NCI-H748 (cell line): ENCODE results near the gene NR2F1-AS1.
"Not testable (repeated sequence)": the region's sequence is repeated elsewhere in the genome, so short reads cannot be mapped to it uniquely, and the experiment has no call there.

Experiments
- DNase-seq: peaks from one replicate; lab custom pipeline; 2025; ENCODE audit not compliant: unreplicated experiment; lab: John Stamatoyannopoulos, UW

The NR2F1-AS1 gene

DNA sequence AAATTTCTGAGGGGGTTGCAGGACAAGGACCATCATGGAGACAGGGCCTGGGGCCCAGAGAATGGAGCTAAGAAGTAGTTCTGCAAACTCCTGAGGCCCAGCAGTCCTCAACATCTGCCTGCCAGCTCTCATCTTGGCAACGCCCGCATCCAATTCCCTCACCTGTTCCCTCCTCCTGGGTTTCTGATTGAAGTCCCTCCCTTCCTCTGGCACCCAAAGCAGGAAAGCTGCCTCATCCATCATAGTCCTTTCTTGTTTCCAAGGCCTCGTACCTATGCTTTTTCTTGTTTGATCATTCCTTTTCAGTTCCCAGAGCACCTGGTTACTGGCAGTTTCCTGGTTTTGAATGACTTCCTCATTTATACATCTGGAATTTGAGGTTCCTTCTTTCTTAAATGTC is 181.3 kb downstream of the NR2F1-AS1 start:
- no peak for DNase-seq

DNA sequence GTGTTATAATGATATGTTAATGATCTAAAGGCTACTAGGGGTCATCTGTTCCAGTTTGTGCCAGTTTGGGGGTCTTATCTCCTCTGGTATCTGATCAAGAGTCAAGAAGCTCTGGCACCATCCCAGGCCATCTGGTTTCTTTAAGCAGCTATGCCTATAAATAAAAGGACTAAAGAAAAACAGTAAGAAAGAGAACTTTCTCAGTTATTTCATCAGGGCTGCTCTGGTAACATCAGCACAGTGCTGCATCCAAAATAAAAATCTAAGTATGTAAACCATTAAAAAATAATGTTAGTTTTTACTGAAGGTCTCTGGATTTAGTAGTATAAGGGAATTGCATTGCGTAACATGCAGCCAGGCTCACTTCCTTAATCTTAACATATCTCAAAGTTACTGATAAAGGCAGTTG is 185.0 kb downstream of the NR2F1-AS1 start:
- no peak for DNase-seq

DNA sequence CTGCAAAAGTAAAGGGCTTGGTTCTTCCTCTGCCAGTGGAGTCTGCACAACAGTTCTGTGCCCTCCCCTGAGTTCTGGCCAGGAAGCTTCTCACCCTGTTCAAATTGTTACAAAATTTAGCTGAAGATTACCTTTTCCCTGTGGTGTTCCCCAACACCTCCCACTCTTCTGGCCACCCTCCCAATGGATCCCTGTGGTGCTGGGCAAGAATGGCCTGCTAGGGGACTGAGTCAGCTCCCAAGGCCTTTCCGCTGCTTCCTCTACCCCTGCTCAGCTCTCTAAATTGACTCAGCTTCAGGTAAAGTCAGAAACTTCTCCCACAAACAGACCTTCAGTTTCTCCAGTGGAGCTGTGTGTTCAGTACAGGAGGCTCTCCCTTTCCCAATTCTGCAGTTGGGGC is 186.0 kb downstream of the NR2F1-AS1 start:
- no peak for DNase-seq

DNA sequence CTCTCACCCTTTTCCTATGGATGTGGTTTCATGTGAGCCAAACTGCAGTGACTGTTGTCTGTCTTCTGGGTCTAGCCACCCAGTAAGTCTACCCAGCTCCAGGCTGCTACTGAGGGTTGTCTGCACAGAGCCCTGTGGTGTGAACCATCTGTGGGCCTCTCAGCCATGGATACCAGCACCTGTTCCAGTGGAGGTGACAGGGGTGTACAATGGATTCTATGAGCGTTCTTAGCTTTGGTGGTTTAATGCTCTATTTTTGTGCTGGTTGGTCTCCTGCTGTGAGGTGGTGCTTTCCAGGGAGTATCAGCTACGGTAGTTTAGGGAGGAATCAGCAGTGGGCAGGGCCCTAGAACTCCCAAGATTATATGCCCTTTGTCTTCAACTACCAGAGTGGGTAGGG is 186.7 kb downstream of the NR2F1-AS1 start:
- DNase-seq, result no peak

DNA sequence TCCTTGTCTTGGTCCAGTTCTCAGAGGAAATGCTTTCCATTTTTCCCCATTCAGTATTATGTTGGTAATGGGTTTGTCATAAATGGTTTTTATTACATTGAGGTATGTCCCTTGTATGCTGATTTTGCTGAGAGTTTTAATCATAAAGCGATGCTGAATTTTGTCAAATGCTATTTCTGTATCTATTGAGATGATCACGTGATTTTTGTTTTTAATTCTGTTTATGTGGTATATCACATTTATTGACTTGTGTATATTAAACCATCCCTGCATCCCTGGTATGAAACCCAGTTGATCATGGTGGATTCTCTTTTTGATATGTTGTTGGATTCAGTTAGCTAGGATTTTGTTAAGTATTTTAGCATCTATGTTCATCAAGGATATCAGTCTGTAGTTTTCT is 189.8 kb downstream of the NR2F1-AS1 start:
- not testable (repeated sequence) for DNase-seq

DNA sequence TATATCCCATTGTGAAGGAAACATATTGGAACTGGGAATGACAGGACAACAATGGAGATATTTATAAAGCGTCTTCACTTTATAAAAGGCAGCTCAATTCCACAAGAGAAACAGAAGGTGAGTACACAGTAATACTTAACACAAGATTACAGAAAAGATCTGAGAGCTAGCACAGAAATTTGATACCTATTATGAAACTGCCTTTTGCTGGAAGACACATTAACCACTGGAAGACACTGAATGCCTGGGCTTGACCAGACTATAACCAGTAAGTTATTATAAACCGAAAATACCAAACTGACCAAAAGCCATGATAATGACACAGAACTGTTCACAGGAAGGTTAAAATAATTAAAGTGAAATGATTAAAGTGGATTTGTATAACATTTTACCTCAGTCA is 195.4 kb downstream of the NR2F1-AS1 start:
- no peak for DNase-seq

DNA sequence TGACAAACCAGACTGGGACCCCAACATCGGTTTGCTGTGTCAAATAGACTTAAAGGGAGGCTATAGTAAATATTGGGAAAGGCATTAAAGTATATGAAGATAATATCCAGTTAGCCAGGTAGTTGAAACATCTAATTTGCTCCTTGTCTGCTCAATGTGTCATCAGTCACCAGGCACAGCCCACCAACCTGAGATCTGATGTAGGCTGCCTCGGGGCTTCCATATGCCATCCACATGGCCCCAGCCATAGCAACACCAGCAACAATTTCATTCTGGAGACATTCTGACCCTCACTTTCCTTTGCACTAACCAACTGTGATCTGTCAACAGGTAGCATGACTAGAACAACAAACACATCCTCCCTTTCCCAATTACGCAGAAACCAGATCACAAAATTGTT is 196.0 kb downstream of the NR2F1-AS1 start:
- DNase-seq, result no peak

DNA sequence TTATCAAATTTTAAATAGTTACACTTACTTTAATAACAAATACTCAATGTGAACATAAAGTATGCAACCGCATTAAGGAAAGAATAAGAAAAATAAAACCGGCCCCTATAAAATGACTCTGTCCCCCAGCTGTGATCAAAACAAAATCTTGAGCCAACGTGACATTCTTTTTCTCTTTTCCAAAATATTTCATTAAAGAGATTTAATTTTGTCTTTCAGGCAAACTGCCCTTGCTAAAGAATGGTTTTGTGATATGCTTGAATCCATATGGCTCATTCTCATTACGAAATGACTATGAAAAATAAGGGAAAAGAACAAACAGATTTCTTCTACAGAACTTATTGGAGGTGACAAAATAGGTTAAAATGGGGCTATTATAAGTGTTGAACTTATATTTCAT is 197.0 kb downstream of the NR2F1-AS1 start:
- DNase-seq, result no peak

DNA sequence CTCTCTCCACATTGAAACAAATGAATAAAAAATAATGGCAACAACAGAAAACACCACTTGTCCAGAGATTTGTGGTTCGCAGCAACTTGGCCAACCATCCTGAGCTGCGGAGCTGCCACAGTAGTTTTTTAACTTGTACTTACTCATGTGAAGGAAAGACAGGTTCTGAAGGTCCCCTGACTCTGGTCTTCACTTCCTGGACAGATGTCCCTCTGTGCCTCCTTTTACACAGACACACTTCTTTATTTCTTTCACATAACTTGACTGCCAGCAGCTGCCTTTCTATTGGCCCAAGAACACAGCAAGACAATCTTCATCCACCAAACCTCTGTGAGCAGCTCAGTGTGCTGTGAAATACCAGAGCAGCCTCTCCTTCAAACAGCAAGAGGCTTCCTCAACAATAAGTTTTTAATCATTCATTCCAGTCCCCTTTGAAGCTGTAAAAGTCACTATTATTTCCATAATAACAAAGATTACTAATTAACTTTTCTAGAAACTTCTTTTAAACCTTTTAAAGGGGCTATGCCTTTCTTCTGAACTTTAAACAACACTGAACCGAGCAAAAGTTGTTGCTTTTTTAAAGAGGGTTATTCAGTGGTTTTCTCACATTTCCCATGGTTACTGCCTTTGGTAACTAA is 198.7 kb downstream of the NR2F1-AS1 start:
- no peak for DNase-seq

DNA sequence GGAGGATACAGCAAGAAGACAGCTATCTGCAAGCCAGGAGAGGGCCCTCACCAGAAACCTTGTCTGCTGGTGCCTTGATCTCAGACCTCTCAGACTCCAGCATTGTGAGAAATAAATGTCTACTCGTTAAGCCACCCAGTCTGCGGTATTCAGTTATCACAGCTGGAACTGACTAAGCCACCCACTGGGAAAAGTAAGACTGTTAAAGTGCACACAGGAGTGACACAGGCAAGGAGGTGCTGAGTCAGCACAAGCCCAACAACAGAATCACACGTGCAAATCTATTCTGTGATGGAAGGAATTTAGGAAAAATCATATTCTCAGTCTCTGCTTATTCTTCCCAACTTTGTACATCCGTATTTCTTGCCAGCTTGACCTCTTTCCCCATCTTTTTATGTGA is 200.0 kb downstream of the NR2F1-AS1 start:
- no peak for DNase-seq

DNA sequence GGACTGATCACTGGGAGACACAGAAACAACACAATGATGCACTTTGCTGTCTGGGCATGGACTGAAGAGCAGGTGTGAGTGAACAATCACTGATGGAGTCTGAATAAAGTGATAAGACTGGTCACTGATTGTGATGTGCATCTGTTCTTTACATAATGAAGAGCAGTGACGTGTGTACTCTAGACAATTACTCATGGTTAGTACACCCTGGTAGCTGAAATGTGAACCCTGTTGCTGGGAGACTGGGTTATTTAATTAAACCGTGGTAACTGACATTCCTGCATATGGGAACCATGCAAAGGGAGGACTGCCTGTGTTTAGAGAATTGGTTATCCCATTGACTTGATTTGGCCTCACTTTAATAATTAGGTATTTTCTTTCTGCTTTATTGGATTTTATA is 202.9 kb downstream of the NR2F1-AS1 start:
- peak; percentile 97 for DNase-seq

DNA sequence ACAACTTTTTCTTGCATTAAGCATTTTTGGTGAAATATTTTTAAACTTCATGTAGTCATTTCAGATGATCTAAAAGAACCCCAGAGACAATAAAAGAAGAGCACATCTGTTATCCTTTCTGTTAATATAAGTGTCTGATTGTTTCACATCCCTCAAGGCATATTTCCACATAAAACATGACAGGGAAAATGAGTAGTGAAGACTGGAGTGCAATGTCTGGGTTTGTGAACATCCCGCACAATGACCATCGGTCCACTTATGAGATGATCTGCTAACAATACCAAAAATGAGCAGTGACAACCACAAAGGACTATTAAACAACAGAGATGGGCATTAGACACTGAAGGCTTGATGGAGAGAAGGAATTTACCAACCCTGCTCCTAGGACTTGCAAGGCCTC is 209.1 kb downstream of the NR2F1-AS1 start:
- DNase-seq, result no peak

DNA sequence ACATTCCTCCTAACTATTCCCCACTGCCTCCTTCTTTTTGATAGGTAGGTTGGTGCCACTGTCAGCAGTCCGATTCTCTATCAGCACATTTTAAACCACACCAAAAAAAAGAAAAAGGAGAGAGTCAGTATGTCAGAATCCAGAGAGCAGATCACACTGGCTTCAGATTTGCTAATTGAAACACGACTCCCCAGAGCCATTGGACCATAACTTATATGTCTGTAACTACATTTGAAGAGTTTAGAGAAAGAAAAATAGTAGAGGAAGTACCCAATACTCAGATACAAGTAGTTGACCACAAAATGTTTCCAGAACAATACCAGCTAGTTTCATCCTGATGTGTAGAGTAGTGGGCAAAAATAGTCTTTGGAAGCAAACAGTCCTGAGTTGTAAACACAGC is 216.6 kb downstream of the NR2F1-AS1 start:
- DNase-seq, result no peak

DNA sequence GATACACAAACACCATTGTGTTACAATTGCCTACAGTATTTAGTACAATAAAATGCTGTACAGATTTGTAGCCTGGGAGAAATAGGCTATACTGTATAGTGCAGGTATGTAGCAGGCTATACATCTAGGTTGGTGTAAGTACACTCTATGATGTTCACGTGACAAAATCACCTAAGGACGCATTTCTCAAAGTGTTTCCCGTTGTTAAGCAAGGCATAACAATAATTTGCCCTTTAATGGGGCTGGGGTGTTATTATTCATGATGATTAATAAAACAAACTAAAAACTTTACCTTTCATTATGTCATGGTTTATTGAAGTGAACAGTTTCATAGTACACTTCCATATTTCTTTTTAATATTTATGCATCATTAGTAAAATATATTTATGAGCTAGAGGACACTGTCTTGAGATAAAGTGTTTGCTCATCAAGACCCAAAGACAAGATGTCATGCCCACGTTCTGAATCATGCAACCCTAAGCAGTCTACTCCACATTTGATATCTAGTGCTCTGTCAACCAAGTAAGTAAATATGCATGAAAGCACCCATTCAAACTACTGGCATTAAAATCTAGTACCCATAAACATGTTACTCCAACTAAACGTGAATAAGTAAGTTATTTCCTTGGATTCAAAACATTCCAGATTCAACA is 220.5 kb downstream of the NR2F1-AS1 start:
- no peak for DNase-seq

DNA sequence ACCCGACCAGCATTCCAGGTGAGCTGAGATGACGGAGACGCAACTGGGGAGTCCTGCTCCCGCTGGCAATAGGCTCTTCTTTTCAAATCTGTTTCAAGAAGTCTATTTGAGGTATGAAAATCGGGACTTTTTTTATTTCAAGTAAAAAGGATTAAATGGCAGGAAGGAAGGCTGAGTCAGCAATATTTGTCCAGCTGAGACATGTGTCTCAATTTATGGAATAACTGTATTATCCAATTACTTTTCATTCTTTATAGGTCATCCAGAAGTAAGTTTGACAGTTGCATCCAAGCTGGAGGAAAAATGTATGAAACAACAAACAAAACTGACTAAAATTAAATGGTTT is 221.1 kb downstream of the NR2F1-AS1 start:
- no peak for DNase-seq
